A549 (cell line): ENCODE data around the gene SMAP1. TPM values are rescaled to one million over a fixed set of nuclear protein-coding genes. Genes with fewer than 3 reads are reported as not detected.

Source experiments
- ATAC-seq, 2 experiments: fragments of 200-7000 bp in 1 of 2; fragments of >200 bp in 1 of 2; cut with Nextera tagmentation in 1 of 2; cut with Tn5 transposase in 1 of 2; 3 replicates each; pipeline versions ENCODE4 v1.8.0 to v1.9.1; 2018 to 2020; ENCODE audit warnings: mild to moderate bottlenecking in 1 of 2, moderate library complexity in 1 of 2
- CTCF ChIA-PET: fragments of 300-600 bp; sonication (Branson Sonifier 250); formaldehyde crosslinking; extraction: SDS; loops from one replicate; lab custom pipeline; 2021; ENCODE audit warnings: antibody characterized with exemption, inconsistent platforms; lab: Yijun Ruan, JAX
- POLR2A ChIA-PET: fragments of 350-600 bp; formaldehyde crosslinking; extraction: SDS; loops from one replicate; lab custom pipeline; 2021; ENCODE audit warnings: antibody characterized with exemption, inconsistent platforms; lab: Yijun Ruan, JAX
- DNase-seq, 2 experiments: peaks; one replicate each; pipeline versions ENCODE4 v3.0.0 to v3.0.0-alpha.2; 2011 to 2016; ENCODE audit warnings: low read depth in 1 of 2, low spot score in 1 of 2
- FAIRE-seq: peaks from 2 replicates; lab custom pipeline; 2011; peaks lifted over from hg19 to GRCh38; lab: Jason Lieb, UNC
- H3K27ac ChIP-seq, 2 experiments: fragments of >200 bp; sonication (Bioruptor Twin); formaldehyde crosslinking; 3 replicates each; pipeline ENCODE4 v1.5.1; 2016 to 2017
- H3K4me1 ChIP-seq: fragments of >200 bp; sonication (Bioruptor Twin); formaldehyde crosslinking; 3 replicates; pipeline ENCODE4 v1.6.1; 2016
- H3K4me2 ChIP-seq: fragments of >200 bp; sonication (Bioruptor Twin); formaldehyde crosslinking; 3 replicates; pipeline ENCODE4 v1.6.1; 2016
- H3K4me3 ChIP-seq: fragments of >200 bp; sonication (Bioruptor Twin); formaldehyde crosslinking; 3 replicates; pipeline ENCODE4 v1.5.1; 2016
- H3K9me3 ChIP-seq: fragments of >200 bp; sonication (Bioruptor Twin); formaldehyde crosslinking; 3 replicates; pipeline ENCODE4 v1.6.1; 2016
- BCL3 ChIP-seq: fragments of >200 bp; sonication (Bioruptor Twin); formaldehyde crosslinking; IDR thresholded peaks from 3 replicates; pipeline ENCODE4 v1.6.1; 2016
- BHLHE40 ChIP-seq: IDR thresholded peaks from 2 replicates; pipeline ENCODE4 v1.6.1; 2012; ENCODE audit warnings: low read depth, low read length, inconsistent platforms
- CBX2 ChIP-seq: fragments of 200-600 bp; sonication (generic); IDR thresholded peaks from 2 replicates; pipeline ENCODE4 v1.6.1; 2016; ENCODE audit warnings: low read depth, mild to moderate bottlenecking, borderline replicate concordance
- CEBPB ChIP-seq, 2 experiments: fragments of >200 bp in 1 of 2; sonication (Bioruptor Twin) in 1 of 2; formaldehyde crosslinking in 1 of 2; IDR thresholded peaks; 2 replicates each; pipeline ENCODE4 v1.6.1; 2012 to 2016
- EHF ChIP-seq: fragments of 250-450 bp; sonication (Bioruptor Pico); IDR thresholded peaks from 2 replicates; pipeline ENCODE4 v1.5.0; 2020; ENCODE audit warnings: mild to moderate bottlenecking
- EP300 ChIP-seq, 2 experiments: fragments of >200 bp; sonication (Bioruptor Twin); formaldehyde crosslinking; IDR thresholded peaks; 2 replicates in 1 of 2; 3 replicates in 1 of 2; pipeline ENCODE4 v1.6.1; 2016 to 2017
- ESRRA ChIP-seq: fragments of 150-350 bp; IDR thresholded peaks from 2 replicates; pipeline ENCODE4 v1.6.1; 2014; ENCODE audit warnings: mild to moderate bottlenecking, low read length, borderline replicate concordance
- FOSL2 ChIP-seq, 2 experiments: fragments of 450-650 bp in 1 of 2; fragments of >200 bp in 1 of 2; sonication (Bioruptor Twin) in 1 of 2; formaldehyde crosslinking; IDR thresholded peaks; 2 replicates each; pipeline versions ENCODE4 v1.5.0 to v1.6.1; 2016 to 2020; ENCODE audit warnings: mild to moderate bottlenecking in 1 of 2, moderate library complexity in 1 of 2
- GATA3 ChIP-seq: IDR thresholded peaks from 2 replicates; pipeline ENCODE4 v1.6.1; 2012; ENCODE audit warnings: borderline replicate concordance
- HEYL ChIP-seq: fragments of 250-450 bp; sonication (Bioruptor Pico); IDR thresholded peaks from 2 replicates; pipeline ENCODE4 v1.8.0; 2021; ENCODE audit warnings: mild to moderate bottlenecking, moderate library complexity
- HOXB13 ChIP-seq: fragments of 250-450 bp; sonication (Bioruptor Pico); IDR thresholded peaks from 2 replicates; pipeline ENCODE4 v1.5.0; 2020; ENCODE audit warnings: low read depth, mild to moderate bottlenecking, moderate library complexity
- HOXB5 ChIP-seq: fragments of 250-450 bp; sonication (Bioruptor Pico); IDR thresholded peaks from 2 replicates; pipeline ENCODE4 v1.5.0; 2020; ENCODE audit warnings: mild to moderate bottlenecking, moderate library complexity
- JUN ChIP-seq, 2 experiments: fragments of >200 bp; sonication (Bioruptor Twin); formaldehyde crosslinking; IDR thresholded peaks; 2 replicates in 1 of 2; 3 replicates in 1 of 2; pipeline ENCODE4 v1.6.1; 2016 to 2017
- KDM1A ChIP-seq: fragments of 200-600 bp; sonication (generic); IDR thresholded peaks from 2 replicates; pipeline ENCODE4 v1.6.1; 2016; ENCODE audit warnings: low read depth, mild to moderate bottlenecking
- MAFK ChIP-seq: fragments of 450-650 bp; IDR thresholded peaks from 2 replicates; pipeline ENCODE4 v1.6.1; 2014; ENCODE audit not compliant: partially characterized antibody
- NR3C1 ChIP-seq: fragments of >200 bp; sonication (Bioruptor Twin); formaldehyde crosslinking; IDR thresholded peaks from 3 replicates; pipeline ENCODE4 v1.6.1; 2017
- PBX3 ChIP-seq: IDR thresholded peaks from 2 replicates; pipeline ENCODE4 v1.6.1; 2012
- POLR2AphosphoS2 ChIP-seq: conservative IDR thresholded peaks from 2 replicates; pipeline ENCODE4 v1.6.1; 2012; ENCODE audit warnings: low read length, improper control_type of control experiment, inconsistent platforms
- SMC3 ChIP-seq: fragments of >200 bp; sonication (Bioruptor Twin); formaldehyde crosslinking; IDR thresholded peaks from 3 replicates; pipeline ENCODE4 v1.6.1; 2018; ENCODE audit warnings: inconsistent platforms
- SREBF2 ChIP-seq: fragments of 450-650 bp; IDR thresholded peaks from 2 replicates; pipeline ENCODE4 v1.6.1; 2014; ENCODE audit warnings: mild to moderate bottlenecking, moderate library complexity
- USF2 ChIP-seq: fragments of 450-650 bp; IDR thresholded peaks from 2 replicates; pipeline ENCODE4 v1.6.1; 2014; ENCODE audit warnings: antibody characterized with exemption
- ZC3H11A ChIP-seq: fragments of 450-650 bp; IDR thresholded peaks from 2 replicates; pipeline ENCODE4 v1.6.1; 2014; ENCODE audit warnings: antibody characterized with exemption, mild to moderate bottlenecking
- ZSCAN20 ChIP-seq: fragments of 250-450 bp; sonication (Bioruptor Pico); IDR thresholded peaks from 2 replicates; pipeline ENCODE4 v1.8.0; 2022; ENCODE audit warnings: mild to moderate bottlenecking, moderate library complexity
- WGBS: methylation state at CpG from one replicate; pipeline ENCODE4 v1.1.6; 2017; ENCODE audit errors: missing lambda C conversion rate; 5-methylcytosine and 5-hydroxymethylcytosine counted together
- polyA plus RNA-seq, 4 experiments: library from polyadenylated mRNA; depleted of rRNA in 3 of 4; stranded (reverse); fragments of >200 nt; fragmentation: RNase III in 1 of 4; extraction: RNeasy Plus Mini Kit Qiagen cat#74134 plus additional on column Dnase treatment in 1 of 4; gene quantifications; 2 replicates in 3 of 4; 3 replicates in 1 of 4; pipeline ENCODE4 v1.2.3, GENCODE V29; 2011 to 2017

SMAP1 gene
- polyA plus RNA-seq, 2 of the 4 experiments (the other 2 are of a cell fraction) = 15.6 to 27.8 TPM

- no peaks in the 10 kb centered on the region for H3K9me3 ChIP-seq
- CTCF ChIA-PET = interaction anchor here (0.5 kb wide), 1 partner anchor 35 kb away, joined by 3 read pairs; no protein-coding TSS in a partner anchor
- ATAC-seq (no peak), DNase-seq (peak in 1 of 2 experiments; percentile 1), FAIRE-seq (no peak)
- POLR2A ChIA-PET = interaction anchor here (0.7 kb wide), 1 partner anchor 189 kb away, joined by 7 read pairs; no protein-coding TSS in a partner anchor
- H3K4me1 ChIP-seq = no peaks in the 10 kb centered on the region
- no peak overlapping the region for H3K27ac ChIP-seq
- TF ChIP-seq BCL3 (no peak), HEYL (no peak), JUN (IDR thresholded peaks at IDR 0.05) (no peak)
- H3K4me2 ChIP-seq = no peak overlapping the region
- H3K4me3 ChIP-seq = no peak overlapping the region
- 77% methylated on average over 4 of the region's 4 CpGs for WGBS
Measured at GRCh38 chr6:70843328-70843918, 175.7 kb downstream of the SMAP1 start.

- H3K4me3 ChIP-seq = no peak overlapping the region
- TF ChIP-seq HOXB5 (CRISPR knock-in tag) = no peak
- no peak for TF ChIP-seq ZSCAN20 (CRISPR knock-in tag)
- TF ChIP-seq KDM1A = no peak
- no peak for TF ChIP-seq EHF (CRISPR knock-in tag)
- TF ChIP-seq HOXB13 (CRISPR knock-in tag) = no peak
- no peak for TF ChIP-seq ZC3H11A
- TF ChIP-seq EP300 (IDR thresholded peaks at IDR 0.05) = no peak
- TF ChIP-seq SMC3 = no peak
- TF ChIP-seq CEBPB (IDR thresholded peaks at IDR 0.05) = no peak
- no peak for TF ChIP-seq POLR2AphosphoS2
- no peak for TF ChIP-seq BHLHE40
- TF ChIP-seq PBX3 = no peak
- TF ChIP-seq MAFK = no peak
- no peak for TF ChIP-seq USF2
- TF ChIP-seq ESRRA = no peak
- TF ChIP-seq GATA3 = no peak
- no peak for TF ChIP-seq NR3C1
- no peak for TF ChIP-seq FOSL2 (IDR thresholded peaks at IDR 0.05)
- no peak for TF ChIP-seq FOSL2 (CRISPR knock-in tag; IDR thresholded peaks at IDR 0.05)
- no peak for TF ChIP-seq SREBF2
- H3K4me1 ChIP-seq = no peaks in the 10 kb centered on the region
- ATAC-seq (no peak), DNase-seq (no peak), FAIRE-seq (no peak)
- no peak overlapping the region for H3K27ac ChIP-seq
- ChIA-PET POLR2A (no interaction called here), CTCF (no interaction called here)
- no peak overlapping the region for H3K4me2 ChIP-seq
- H3K9me3 ChIP-seq = no peaks in the 10 kb centered on the region
- 91% methylated on average over 1 of the region's 1 CpG for WGBS
Measured at GRCh38 chr6:70844301-70844700, 176.6 kb downstream of the SMAP1 start.

- H3K4me2 ChIP-seq = no peak overlapping the region
- ChIA-PET CTCF (no interaction called here), POLR2A (no interaction called here)
- 95% methylated on average over 8 of the region's 8 CpGs for WGBS
- FAIRE-seq = no peak
- no peaks in the 10 kb centered on the region for H3K4me1 ChIP-seq
- no peak overlapping the region for H3K27ac ChIP-seq
- H3K4me3 ChIP-seq = no peak overlapping the region
- no peak for DNase-seq
- H3K9me3 ChIP-seq = no peaks in the 10 kb centered on the region
- TF ChIP-seq HOXB5 (CRISPR knock-in tag) = no peak
- TF ChIP-seq CBX2 = no peak
- ATAC-seq = no peak
Measured at GRCh38 chr6:70846207-70846835, 178.6 kb downstream of the SMAP1 start.
